A673 (cell line): Measurements from ENCODE around the gene SLC25A53. TPM values are rescaled to one million over a fixed set of nuclear protein-coding genes. Genes with fewer than 3 reads are reported as not detected.

Source experiments
- BruUV-seq: library from RNA; stranded (reverse); fragments of 400-500 nt; replicated peaks from 2 replicates; lab custom pipeline; 2021; lab: Mats Ljungman, UMichigan
- CTCF ChIA-PET: fragments of 300-600 bp; sonication (Branson Sonifier 250); formaldehyde crosslinking; loops from one replicate; lab custom pipeline; 2022; ENCODE audit warnings: antibody characterized with exemption; lab: Charles Lee
- POLR2A ChIA-PET: fragments of 300-600 bp; sonication (Branson Sonifier 250); formaldehyde crosslinking; loops from one replicate; lab custom pipeline; 2022; ENCODE audit warnings: antibody characterized with exemption; ENCODE audit not compliant: low non-redundant PET; lab: Charles Lee
- DNase-seq: peaks from one replicate; pipeline ENCODE4 v3.0.0-alpha.2; 2015; ENCODE audit warnings: low spot score
- H3K27ac ChIP-seq: fragments of 200-600 bp; sonication (generic); 2 replicates; pipeline ENCODE4 v1.5.1; 2016; ENCODE audit warnings: mixed run types, low read depth, mild to moderate bottlenecking, mixed read lengths, antibody characterized with exemption, low read length; ENCODE audit not compliant: poor library complexity, severe bottlenecking
- H3K27me3 ChIP-seq: fragments of 200-600 bp; sonication (generic); replicated peaks from 2 replicates; pipeline ENCODE4 v1.6.1; 2017; ENCODE audit warnings: mixed run types, low read depth, mild to moderate bottlenecking, mixed read lengths, antibody characterized with exemption, low read length; ENCODE audit not compliant: insufficient read depth, poor library complexity
- H3K36me3 ChIP-seq: fragments of 200-600 bp; sonication (generic); 2 replicates; pipeline ENCODE4 v1.6.1; 2016; ENCODE audit warnings: mixed run types, mild to moderate bottlenecking, mixed read lengths, antibody characterized with exemption, low read length; ENCODE audit not compliant: insufficient read depth, poor library complexity, severe bottlenecking
- H3K4me1 ChIP-seq: fragments of 200-600 bp; sonication (generic); 2 replicates; pipeline ENCODE4 v1.6.1; 2017; ENCODE audit warnings: mixed run types, mild to moderate bottlenecking, mixed read lengths, antibody characterized with exemption, low read length; ENCODE audit not compliant: insufficient read depth, poor library complexity, severe bottlenecking
- H3K4me3 ChIP-seq: fragments of 200-600 bp; sonication (generic); 2 replicates; pipeline ENCODE4 v1.5.1; 2016; ENCODE audit warnings: low read depth, mixed run types, mild to moderate bottlenecking, mixed read lengths, low read length; ENCODE audit not compliant: poor library complexity, severe bottlenecking
- H3K9me3 ChIP-seq: fragments of 200-600 bp; sonication (generic); 2 replicates; pipeline ENCODE4 v1.6.1; 2016; ENCODE audit warnings: mixed run types, low read depth, mild to moderate bottlenecking, mixed read lengths, antibody characterized with exemption, low read length; ENCODE audit not compliant: poor library complexity, severe bottlenecking
- EZH2 ChIP-seq: fragments of 200-600 bp; sonication (generic); IDR thresholded peaks from 2 replicates; pipeline ENCODE4 v1.6.1; 2017; ENCODE audit warnings: borderline replicate concordance, low read depth, mild to moderate bottlenecking, mixed read lengths, antibody characterized with exemption, low read length; ENCODE audit not compliant: poor library complexity, severe bottlenecking
- intact Hi-C: fragments of 100-400 bp; cut with micrococcal nuclease; formaldehyde crosslinking; loops from one replicate; pipeline ENCODE4 v1.10.0; 2022; ENCODE audit not compliant: unreplicated experiment
- total RNA-seq: library from RNA; stranded (reverse); gene quantifications from 2 replicates; pipeline ENCODE4 v1.2.3, GENCODE V29; 2021
- TF ChIP-seq, protein P1 (sequence below): fragments of 300-800, 200-600 bp; sonication (generic); conservative IDR thresholded peaks from 2 replicates; pipeline ENCODE4 v1.5.1; 2017; ENCODE audit warnings: low read depth, mild to moderate bottlenecking, antibody characterized with exemption, low read length, moderate library complexity, mixed read lengths

SLC25A53 gene
- total RNA-seq, 1 experiment from 2014 or later = 3.4 TPM

GRCh38 chrX:104166735-104167436 lies 10.1 kb upstream of the SLC25A53 start:
- BruUV-seq = no TSS peak
- intact Hi-C loops = no loop called here

GRCh38 chrX:104165894-104166734 lies 9.3 kb upstream of the SLC25A53 start, which contains the start of gene FAM199X:
FAM199X (plus strand) TSS chrX:104166453; CDS start chrX:104166786, 333 bp downstream.
- H3K4me3 ChIP-seq = peak within 1 kb of the TSS; percentile 67
- no peaks in the 10 kb centered on the region for H3K4me1 ChIP-seq
- H3K9me3 ChIP-seq = no peaks in the 10 kb centered on the region
- H3K27me3 ChIP-seq = no peaks in the 10 kb centered on the region
- no TSS peak for BruUV-seq
- peak; percentile 89 for DNase-seq
- CTCF ChIA-PET = interaction anchor here (0.8 to 0.9 kb wide), 3 partner anchors 9 to 662 kb away, joined by 3 to 5 read pairs (median 4); partner anchors contain the start of gene SLC25A53
- POLR2A ChIA-PET = no interaction called here
- intact Hi-C loops = no loop called here
- peak within 1 kb of the TSS; percentile 74 for H3K27ac ChIP-seq
- TF ChIP-seq, protein P1, sequence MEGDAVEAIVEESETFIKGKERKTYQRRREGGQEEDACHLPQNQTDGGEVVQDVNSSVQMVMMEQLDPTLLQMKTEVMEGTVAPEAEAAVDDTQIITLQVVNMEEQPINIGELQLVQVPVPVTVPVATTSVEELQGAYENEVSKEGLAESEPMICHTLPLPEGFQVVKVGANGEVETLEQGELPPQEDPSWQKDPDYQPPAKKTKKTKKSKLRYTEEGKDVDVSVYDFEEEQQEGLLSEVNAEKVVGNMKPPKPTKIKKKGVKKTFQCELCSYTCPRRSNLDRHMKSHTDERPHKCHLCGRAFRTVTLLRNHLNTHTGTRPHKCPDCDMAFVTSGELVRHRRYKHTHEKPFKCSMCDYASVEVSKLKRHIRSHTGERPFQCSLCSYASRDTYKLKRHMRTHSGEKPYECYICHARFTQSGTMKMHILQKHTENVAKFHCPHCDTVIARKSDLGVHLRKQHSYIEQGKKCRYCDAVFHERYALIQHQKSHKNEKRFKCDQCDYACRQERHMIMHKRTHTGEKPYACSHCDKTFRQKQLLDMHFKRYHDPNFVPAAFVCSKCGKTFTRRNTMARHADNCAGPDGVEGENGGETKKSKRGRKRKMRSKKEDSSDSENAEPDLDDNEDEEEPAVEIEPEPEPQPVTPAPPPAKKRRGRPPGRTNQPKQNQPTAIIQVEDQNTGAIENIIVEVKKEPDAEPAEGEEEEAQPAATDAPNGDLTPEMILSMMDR = peak; percentile 54
- TF ChIP-seq EZH2 = no peak
- H3K36me3 ChIP-seq = no peaks in the 10 kb centered on the region

More at GRCh38 chrX:104166735-104167436, 10.1 kb upstream of the SLC25A53 start:
- ChIA-PET POLR2A (no interaction called here), CTCF (interaction anchor here (0.8 to 0.9 kb wide), 2 partner anchors 64 to 663 kb away, joined by 3 to 5 read pairs; no protein-coding TSS in a partner anchor)
- Histone ChIP-seq H3K27me3 (no peaks in the 10 kb centered on the region), H3K9me3 (no peaks in the 10 kb centered on the region), H3K36me3 (no peaks in the 10 kb centered on the region), H3K4me3 (peak overlapping the region; percentile 67), H3K27ac (peak overlapping the region; percentile 74), H3K4me1 (no peaks in the 10 kb centered on the region)
- TF ChIP-seq, protein P1 = no peak
- peak; percentile 22 for DNase-seq

DNA sequence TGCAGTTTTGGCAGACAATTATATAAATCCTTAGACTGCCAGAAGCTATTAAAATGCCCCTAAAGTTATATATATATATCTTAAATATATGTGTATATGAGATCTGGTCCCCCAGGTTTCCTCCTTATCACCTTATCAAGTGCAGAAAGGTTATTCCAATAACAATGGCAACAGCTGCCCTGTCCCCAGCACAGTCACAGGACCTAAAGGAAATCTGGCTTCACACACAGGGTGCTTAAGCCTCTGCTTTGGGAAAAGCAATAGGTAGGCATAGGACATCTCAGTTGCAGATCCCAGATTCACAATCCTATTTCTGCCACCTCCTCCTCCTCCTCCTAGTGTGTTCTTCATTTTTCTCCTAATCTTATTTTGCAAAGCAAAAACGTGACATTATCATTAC lies 5.8 kb downstream of the SLC25A53 start:
- Histone ChIP-seq H3K4me3 (no peak overlapping the region), H3K27ac (no peak overlapping the region), H3K4me1 (no peaks in the 10 kb centered on the region), H3K27me3 (no peaks in the 10 kb centered on the region), H3K9me3 (no peaks in the 10 kb centered on the region), H3K36me3 (no peaks in the 10 kb centered on the region)
- no TSS peak for BruUV-seq
- CTCF ChIA-PET = no interaction called here
- DNase-seq = no peak
- intact Hi-C loops = no loop called here
- POLR2A ChIA-PET = no interaction called here
- no peak for TF ChIP-seq EZH2
- TF ChIP-seq, protein P1 = no peak
